Measurements from ENCODE around the gene BTG4. TPM values are rescaled to one million over a fixed set of nuclear protein-coding genes. Genes with fewer than 3 reads are reported as not detected.

The BTG4 gene
- total RNA-seq, 1 experiment from 2014 or later, result 0.15 TPM

DNA sequence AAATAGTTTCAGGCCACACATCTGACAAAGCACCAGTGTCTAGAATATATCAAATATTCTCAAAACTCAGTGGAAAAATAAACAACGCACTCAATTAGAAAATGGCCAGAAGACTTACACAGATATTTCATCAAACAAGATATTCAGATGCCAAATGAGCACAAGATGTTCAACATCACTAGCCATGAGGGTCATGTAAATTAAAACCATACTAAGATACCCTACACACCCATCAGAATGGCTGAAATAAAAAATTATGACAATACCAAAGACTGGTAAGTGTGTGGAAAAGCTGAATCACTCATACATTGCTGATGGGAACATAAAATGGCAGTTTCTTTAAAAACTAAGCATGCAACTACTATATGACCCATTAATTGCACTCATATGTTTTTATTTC is 21.7 kb downstream of the BTG4 start:
- DNase-seq (ENCODE audit: low spot score), result no peak

DNA sequence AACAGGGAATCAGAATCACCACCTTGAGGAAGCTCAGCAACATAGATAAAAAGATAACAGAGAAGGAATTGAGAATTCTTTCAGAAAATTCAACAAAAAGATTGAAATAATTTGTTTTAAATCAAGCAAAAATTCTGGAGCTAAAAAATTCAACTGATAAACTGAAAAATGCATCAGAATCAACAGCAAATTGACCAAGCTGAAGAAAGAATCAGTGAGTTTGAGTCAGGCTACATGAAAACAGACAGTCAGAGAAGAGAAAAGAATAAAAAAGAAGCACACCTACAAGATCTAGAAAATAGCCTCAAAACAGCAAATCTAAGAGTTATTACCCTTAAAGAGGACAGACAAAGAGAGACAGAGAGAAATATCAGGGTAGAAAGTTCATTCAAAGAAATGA is 28.8 kb downstream of the BTG4 start:
- DNase-seq (ENCODE audit: low spot score), result no peak

DNA sequence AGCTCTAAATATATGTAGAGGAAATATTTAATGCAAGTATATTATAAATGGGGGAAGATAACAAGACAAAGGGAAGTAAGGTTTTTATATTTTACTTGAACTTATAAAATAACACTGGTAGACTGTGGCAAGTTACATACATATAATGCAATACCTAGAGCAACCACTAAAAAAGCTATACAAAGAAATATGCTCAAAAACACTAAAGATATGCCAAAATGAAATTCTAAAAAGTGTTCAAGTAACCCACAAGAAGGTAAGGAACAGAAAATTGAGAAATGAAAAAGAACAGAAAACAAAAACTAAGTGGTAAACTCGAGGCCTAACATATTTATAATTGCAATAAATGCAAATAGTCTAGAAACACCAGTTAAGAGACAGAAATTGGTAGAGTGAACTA is 32.5 kb downstream of the BTG4 start:
- no peak for DNase-seq (ENCODE audit: low spot score)

DNA sequence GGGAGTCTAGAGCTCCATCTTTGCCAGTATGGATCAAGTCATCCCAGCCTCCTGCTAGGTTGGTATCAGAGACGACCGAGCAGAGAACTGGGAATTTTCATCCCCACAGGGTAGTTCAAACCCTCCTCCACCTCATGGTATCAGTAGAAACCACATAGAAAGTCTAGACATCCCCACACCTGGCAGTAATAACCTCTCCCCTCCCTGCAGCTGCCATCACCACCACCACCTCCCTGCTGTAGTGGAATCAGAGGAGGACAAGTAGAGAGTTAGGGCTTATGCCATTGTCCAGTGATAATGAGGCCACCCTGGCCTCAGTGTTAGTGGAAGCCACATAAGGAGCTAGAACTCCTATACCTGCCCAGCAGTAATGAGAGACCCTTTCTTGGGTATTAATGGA is 34.3 kb downstream of the BTG4 start:
- DNase-seq (ENCODE audit: low spot score), result no peak

DNA sequence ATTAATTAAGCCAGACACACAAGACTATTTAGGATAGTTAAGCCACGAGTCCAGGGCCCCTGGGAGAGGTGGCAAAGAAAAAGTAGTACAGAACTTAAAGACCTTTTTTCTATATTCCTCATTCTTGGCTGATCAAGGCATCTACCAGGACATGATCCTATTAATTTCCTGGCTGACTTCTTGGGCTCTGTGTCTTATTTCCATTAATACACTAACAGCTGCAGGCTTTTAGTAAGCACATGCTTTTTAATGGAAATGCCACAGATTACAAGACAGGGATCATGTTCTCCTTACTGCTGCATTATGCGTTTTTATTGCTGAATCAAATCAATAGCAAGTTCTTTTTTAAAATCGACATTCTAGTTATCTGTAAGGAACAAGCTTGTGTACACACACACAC is 35.2 kb downstream of the BTG4 start:
- DNase-seq (ENCODE audit: low spot score), result no peak

DNA sequence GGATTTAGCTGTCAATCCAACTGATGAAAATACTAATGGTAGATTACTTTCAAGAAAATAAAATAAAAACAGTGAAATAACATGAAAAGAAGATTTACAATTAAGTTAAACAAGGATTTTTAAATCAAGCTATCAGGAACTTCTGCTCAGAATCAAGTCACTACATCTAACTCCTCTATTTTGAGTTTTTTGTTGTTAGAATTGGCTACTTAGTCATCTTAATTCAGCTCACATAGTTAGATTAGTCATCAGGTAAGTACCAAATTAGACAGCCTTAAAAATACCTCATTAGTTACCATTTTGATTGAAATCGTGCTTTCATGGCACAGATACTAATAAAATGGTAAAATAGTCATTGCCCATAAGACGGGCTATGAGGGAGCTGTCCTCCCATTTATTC is 35.8 kb downstream of the BTG4 start:
- no peak for DNase-seq (ENCODE audit: low spot score)

DNA sequence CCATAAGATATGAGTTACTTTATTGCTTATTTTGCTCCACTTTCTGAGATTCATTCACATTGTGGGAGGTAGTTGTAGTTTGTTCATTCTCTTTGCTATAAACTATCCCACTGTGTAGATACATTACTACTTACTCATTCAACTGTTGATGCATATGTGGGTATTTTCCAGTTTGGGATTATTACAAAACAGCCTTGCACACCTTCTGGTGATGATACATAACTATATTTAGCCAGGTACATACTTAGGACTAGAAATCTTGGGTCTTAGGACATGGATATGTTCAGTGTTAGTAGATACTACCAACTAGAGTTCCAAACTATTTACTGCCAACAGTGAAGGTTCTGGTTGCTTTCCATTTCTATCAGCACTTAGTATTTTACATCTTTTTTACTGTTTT is 37.8 kb downstream of the BTG4 start:
- DNase-seq (ENCODE audit: low spot score), result no peak

DNA sequence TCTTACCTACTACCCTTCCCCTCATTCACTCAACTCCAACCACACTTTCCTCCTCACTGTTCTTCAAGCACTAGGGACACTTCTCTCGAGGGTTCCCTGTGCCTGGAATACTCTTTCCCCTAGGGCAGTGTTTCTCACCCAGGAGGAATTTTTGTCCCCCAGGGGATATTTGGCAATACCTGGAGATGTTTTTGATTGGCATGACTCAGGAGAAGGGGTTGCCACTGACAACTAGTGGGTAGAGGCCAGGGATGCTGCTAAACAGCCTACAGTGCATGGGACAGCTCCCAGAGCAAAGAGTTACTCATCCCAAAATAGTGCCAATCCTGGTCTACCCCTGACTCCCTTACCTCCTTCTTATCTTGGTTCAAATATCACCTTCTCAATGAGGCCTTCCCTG is 40.0 kb downstream of the BTG4 start:
- DNase-seq (ENCODE audit: low spot score), result no peak

DNA sequence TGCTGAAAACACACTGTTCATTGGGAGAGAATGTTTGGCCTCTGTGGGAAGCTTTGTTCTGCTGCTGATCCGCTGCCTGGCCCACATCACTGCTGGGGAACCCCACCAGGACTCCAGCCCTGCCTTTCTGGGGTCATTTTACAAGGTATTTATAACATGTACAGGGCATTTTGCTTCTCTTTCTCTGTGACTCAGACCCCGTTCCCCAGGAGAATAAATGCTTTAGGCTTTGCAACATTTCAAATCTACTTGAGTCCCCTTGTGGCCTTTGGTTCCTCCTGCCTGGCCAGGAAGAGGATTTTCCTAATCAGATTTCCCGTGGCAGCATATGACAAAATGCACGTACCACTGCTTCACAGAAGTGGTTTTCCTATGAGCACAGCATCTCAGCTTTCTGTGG is 43.0 kb downstream of the BTG4 start:
- no peak for DNase-seq (ENCODE audit: low spot score)

DNA sequence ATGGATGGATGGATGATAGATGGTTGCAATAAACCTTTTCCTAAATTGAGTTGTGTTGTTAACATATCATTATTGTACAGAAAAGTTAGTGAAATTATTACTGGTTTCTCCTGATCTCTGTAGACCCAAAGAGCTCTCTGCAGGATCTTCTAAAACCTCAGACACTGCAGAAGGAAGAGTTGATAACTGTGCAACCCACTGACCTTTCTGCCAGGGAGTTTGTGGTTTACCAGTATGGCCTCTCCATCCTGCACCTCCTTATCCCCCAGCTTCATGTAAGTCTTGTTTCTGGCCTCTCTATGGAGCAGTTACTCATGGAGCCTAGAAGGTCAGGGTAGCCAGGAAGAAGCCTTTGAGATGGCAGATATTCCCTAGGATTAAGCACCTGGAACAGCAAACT is 45.6 kb downstream of the BTG4 start:
- DNase-seq (ENCODE audit: low spot score), result no peak

DNA sequence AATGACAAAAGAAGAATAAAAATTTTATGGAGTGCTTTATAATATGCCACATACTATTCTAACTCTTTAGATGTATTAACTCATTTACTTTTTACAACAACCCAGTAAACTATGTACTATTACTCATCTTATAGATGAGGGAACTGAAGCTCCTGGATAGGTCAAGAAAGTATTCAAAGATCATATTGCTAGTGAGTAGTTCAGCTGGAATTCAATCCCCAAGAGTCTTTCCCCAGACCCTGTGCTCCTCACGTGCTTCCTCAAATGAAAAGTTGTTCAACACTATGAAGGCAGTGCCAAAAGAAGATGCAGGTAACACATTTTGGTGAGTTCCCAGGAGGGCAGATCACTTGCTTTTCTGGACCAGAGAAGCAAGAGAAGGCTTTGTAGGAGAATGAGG is 46.8 kb downstream of the BTG4 start:
- DNase-seq (ENCODE audit: low spot score), result no peak

DNA sequence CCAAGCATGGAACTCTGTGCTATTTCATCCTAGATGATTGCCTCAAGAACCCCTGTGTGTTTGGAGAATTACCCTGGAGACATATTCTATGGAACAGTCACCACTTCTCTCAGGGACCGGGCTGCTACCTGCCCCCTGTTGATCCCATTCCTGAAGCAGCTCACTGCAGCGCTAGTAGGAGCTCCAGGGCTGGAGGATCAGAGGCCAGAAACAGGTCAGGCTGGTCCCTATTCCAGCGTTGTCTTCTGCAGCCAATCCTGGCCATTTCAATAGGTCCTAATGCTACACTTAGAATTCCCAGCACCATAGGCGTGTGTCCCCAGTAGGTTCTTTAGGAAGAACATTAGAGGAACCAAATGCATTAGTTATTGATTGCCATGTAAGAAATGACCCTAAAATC is 48.9 kb downstream of the BTG4 start:
- no peak for DNase-seq (ENCODE audit: low spot score)

DNA sequence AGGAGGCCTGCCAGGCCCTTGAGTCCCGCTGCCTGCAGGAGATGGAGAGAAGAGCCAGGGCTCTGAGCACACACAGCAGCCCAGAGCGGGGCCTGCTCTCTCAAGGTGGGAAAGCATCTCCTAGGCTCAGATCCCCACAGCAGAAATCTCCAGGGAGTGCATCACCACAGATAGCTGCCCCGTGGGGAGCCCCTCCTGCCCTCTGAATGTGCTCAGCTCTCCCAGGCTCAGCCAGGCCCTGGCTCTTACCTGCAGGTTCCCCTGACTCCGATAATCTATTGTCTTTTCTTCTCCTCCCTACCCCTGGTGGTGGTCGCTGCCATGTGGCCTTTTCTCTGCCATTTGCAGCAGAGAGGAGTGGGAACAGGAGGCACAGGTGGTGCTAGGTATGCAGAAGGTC is 49.9 kb downstream of the BTG4 start:
- DNase-seq (ENCODE audit: low spot score), result no peak

DNA sequence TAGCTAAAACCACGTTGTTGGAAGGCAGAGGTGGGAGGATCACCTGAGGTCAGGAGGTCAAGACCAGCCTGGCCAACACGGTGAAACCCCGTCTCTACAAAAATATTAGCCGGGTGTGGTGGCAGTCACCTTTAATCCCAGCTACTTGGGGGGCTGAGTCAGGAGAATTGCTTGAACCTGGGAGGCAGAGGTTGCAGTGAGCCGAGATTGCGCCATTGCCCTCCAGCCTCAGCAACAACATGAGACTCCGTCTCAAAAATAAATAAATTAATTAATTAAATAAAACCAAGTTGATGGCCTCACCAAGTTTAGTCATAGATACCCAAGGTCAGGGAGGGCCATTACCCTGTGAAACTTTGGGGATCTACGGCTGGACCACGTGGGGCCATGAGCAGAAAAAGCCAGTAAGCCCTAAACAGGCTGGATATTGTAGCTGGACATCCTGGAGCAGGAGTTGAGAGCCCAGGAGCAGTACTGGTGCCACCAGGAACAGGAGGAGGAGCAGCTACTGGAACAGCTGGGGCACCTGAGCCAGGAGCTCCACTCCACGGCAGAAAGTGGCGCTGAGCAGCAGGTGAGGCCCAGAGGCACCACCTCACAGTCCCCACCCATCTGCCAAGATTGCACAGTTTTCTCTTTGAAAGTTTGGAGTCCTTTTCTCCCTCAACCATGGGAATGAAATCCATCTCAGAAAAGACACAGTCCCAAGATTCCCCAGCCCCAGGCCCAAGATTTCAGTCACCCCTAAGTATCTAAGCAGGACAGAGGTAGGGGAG is 50.5 kb downstream of the BTG4 start:
- no peak for DNase-seq (ENCODE audit: low spot score)

DNA sequence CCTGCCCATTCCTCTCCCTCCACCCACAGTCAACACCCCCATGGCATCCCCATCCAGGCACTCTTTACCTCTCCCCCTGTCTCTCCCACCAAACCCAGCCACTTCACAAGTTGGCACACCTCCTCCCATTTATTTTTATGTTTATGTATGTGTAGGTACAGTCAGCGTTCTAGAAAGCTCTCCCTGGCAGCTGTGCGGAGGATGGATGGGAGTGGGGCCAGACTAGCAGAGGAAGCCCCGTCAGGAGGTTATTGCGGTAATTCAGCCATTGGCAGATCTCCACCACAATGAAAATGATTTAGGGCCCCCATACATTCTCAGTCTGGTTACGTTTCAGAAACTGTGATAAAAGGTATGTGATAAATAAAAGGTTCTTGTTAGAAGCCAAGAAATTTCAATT is 51.3 kb downstream of the BTG4 start:
- DNase-seq (ENCODE audit: low spot score), result no peak

DNA sequence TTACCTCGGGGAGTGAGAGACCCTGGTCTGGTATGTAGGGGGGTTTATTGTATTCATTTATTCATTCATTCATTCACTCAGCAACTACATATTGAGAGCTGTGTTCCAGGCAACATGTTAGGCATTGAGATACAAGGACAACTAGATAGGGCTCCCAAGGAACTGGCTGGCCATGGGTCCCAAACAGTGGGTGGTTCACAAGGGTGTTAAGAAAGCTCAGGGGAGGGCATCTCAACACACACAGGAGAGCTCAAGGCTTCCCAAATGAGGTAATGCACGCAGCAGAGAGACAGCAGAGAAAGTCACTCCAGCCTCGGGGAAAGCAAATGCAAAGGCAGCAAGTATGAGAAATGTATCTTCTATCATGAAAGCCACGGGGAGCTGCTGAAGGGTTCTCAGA is 51.8 kb downstream of the BTG4 start:
- DNase-seq (ENCODE audit: low spot score), result no peak

DNA sequence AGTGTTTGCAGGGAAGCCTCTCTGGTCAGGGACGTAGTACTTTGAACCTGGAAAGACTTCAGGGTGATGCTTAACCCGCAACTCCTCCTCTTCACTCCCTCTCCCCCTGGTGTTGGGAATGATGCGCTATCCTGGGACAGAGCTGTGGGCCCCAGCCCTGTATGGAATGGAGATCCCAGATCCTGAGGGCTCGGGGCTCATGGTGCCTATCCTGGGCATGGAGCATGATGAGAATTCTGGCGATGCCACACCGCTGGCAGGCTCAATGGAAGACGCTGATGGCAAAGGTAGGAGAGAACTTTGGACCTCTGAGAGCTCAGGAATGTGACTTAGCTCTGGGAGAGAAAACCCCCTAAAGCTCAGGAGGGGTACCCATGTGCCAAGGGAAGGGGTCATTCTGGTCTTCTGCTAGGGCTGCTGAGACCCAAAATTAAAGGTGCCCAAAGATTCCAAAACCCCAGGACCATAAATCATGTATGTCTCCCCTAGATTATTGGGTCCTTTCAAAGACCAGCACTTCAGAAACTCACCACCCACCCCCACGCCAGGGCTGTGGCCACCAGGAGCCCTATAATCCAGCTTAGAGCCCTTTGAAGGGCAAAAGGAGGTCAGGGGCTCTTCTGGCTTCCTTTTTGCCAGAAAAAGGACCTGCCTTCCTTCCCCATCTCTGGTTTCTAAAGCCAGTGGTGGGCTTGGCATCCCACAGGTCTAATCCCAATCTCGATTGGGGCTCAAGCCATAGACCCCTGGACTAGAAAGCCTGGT is 52.5 kb downstream of the BTG4 start:
- DNase-seq (ENCODE audit: low spot score), result no peak

DNA sequence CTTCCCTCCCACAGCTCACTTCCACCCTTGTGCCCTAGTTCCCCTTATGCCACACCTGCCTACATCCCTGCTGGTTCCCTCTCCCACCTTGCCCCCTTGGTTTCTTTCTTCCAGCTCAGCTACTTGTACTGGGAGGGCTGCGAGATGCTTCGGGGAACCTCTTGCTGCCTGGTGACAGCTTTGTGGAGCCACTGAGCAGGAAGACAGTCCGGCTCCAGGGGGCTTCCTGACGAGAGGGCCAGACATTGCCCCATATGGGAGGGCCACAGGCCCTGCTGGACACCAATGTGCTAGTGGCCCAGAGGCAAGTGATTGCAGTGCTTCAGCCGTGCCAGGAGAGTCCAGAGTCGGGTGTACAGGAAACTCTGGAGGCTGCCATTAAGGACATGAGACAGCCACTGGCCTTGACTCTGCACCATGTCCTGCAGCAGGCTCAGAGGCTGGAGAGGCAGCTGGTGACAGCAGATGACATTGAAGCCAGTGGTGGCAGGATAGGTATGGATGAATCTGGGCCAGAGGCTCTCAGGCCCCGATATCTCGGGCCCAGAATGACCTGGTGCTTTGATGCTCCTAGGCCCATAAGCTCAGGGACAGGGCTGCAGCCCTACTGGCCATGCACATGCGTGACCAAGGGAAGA is 54.3 kb downstream of the BTG4 start:
- DNase-seq (ENCODE audit: low spot score), result no peak

DNA sequence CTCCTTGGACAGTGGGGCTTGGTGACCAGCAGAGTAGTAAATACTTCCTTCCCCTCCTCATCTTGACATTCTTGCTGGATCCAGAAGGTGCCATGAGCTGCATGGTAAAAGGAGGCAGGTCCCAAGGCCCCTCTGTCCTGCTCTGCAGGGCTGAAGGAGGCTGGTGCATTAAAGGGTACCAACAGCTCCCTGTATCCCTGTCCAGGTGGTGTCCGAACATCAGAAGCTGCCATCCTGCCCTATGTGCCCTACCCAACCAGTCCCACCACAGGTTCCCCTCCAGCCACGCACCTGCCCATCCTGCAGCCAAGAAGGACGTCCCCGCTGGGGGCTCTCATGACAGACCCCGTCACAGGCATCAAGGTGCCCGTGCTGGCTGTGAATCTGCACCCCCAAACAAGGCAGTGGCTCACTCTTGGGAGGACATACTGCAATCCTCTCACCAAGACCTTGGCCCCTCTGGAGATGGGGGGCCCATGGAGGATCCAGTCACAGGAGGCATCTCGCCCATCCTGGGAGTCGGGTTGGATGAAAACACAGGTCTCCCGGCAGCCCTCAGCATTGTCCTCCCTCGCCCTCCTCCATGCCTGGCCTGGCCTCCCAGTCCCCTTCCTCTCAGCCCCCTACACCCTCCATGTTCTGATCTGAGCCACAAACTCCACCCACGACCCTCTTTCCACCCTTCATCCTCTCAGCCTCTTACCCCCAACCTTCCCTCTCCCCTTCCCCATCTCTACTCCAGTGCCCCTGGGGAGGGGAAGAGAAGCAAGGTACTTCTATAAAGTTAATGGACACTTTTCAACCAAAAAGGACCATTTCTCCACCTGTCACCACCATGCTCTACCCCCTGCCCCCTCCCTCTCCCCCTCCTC is 55.1 kb downstream of the BTG4 start:
- DNase-seq (ENCODE audit: low spot score), result no peak

DNA sequence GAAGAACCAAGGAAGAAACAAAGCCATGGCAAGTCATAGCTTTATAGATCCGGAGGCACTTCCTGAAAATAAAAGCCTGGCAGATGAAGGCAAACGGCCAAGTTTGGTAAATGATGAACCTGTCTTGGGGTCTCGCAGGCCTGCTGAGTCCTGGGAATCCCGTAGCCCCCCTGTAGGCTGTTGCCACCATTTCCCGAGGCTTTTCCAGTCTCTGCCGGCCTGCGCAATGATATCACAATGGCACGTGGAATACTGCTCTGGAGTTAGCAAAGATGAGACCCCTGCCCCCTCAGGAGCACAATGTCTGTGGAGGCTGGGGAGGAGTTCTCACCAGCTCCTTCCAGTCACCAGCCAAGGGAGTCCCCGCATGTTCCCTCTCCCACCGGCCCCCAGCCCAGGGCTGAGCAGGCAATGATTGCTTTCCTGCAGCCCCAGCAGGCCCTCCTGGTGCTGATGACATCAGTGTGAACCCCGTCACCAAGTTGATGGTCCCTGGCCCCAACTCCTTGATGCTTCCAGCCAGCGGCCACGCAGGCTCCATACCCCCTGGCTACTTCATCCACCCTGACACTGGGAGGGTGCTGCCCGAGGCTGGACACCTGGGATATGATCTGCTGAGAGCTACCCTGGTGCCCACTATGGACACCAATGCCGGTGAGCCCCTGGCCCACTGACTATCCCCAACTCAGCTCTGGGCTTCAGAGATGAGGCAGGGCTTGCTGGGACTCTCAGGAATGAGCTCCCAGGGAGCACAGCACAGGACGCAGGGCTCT is 55.9 kb downstream of the BTG4 start:
- DNase-seq (ENCODE audit: low spot score), result no peak
